Subcutaneous preadipocyte (primary cell): ENCODE results near the gene KCNQ1OT1. TPM values are rescaled to one million over a fixed set of nuclear protein-coding genes. Genes with fewer than 3 reads are reported as not detected.

Experiments
- small RNA-seq: library from RNA; depleted of rRNA; stranded (forward); fragments of <200 nt; gene quantifications from one replicate; pipeline ENCODE3, GENCODE V24; 2012
- total RNA-seq: library from RNA; depleted of rRNA; stranded (reverse); fragments of >200 nt; gene quantifications from 2 replicates; pipeline ENCODE4 v1.2.3, GENCODE V29; 2012

The KCNQ1OT1 gene
- total RNA-seq = 3.3 and 4.7 TPM in 2 replicates

GRCh38 chr11:2699531-2700414 lies at the start of gene KCNQ1OT1:
Gene KCNQ1OT1, minus strand, starts transcription at chr11:2699994.

Small RNA genes lying within 50 kb of the gene (small RNA-seq; reads per million reads assigned to genes)
- gene RF01947 = not detected
- not detected for gene RF01948
- not detected for gene RF01950

Other genes starting within 250 kb of the KCNQ1OT1 start
- gene CDKN1C, start 185.8 kb upstream of the KCNQ1OT1 start, total RNA-seq = 1.2 and 2.9 TPM in 2 replicates
- 9.9 and 13.3 TPM in 2 replicates for gene PHLDA2, start 229.4 kb upstream of the KCNQ1OT1 start, total RNA-seq